GM12891 (cell line): ENCODE data around the gene KIF20B.

Experiments used
- POLR2A ChIP-seq: IDR thresholded peaks from 2 replicates; pipeline ENCODE4 v1.6.1; 2011; ENCODE audit warnings: low read depth, low read length, control low read depth
- TAF1 ChIP-seq: IDR thresholded peaks from 2 replicates; pipeline ENCODE4 v1.6.1; 2011; ENCODE audit warnings: low read depth, low read length, control low read depth

DNA sequence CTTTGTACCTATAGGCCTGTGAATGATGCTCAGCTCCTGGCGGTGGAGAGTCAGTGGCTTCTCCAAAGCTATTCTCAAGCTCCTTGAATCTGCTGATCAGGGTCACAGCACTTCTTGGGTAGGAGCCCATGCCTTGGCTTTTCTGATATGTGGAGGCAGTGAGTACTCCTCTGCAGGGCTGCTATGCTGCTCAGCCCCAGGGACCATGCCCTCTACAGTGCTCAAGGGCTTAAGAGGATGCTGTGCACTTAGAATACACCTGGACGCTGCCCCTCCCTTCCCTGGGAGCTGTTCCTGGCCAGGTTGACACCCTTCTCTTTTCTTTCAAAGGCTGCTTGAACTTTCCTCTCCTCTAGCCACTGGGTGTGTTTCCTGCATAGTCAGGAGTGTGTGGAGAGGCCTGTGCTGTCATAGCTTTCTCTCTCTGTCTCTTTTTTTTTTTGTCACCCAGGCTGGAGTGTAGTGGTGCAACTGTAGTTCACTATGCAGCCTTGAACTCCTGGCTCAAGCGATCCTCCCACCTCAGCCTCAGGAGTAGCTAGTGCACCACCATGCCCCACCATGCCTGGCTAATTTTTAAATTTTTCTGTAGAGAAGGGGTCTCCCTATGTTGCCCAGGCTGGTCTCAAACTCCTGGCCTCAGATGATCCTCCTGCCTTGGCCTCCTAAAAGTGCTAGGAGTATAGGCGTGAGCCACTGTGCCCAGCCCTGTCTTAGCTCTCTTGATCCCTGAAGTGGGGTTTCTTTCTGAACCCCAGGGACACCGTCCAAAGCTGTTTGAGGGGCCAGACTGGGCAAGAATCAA, 113.9 kb downstream of the KIF20B start:
- TF ChIP-seq POLR2A (no peak), TAF1 (no peak)
